ENCODE data around the gene SOCS7.

Gene SOCS7

GRCh38 chr17:38364741-38365140, 13.1 kb downstream of the SOCS7 start:
- no peak overlapping the region for H3K27ac ChIP-seq
- TF ChIP-seq CTCF (IDR thresholded peaks at IDR 0.05): no peak
- TF ChIP-seq ZFX (IDR thresholded peaks at IDR 0.05; ENCODE audit: borderline replicate concordance): no peak

- H3K27ac ChIP-seq: no peak overlapping the region
- no peak for TF ChIP-seq CTCF (IDR thresholded peaks at IDR 0.05)
- no peak for TF ChIP-seq ZFX (IDR thresholded peaks at IDR 0.05; ENCODE audit: borderline replicate concordance)
Observed at GRCh38 chr17:38369124-38369886, 17.7 kb downstream of the SOCS7 start.

GRCh38 chr17:38379448-38379847, 27.8 kb downstream of the SOCS7 start:
- no peak for TF ChIP-seq ZFX (IDR thresholded peaks at IDR 0.05; ENCODE audit: borderline replicate concordance)
- no peak for TF ChIP-seq CTCF (IDR thresholded peaks at IDR 0.05)
- H3K27ac ChIP-seq: no peak overlapping the region

GRCh38 chr17:38395090-38395489, 43.4 kb downstream of the SOCS7 start:
- TF ChIP-seq ZFX (IDR thresholded peaks at IDR 0.05; ENCODE audit: borderline replicate concordance) (no peak), CTCF (IDR thresholded peaks at IDR 0.05) (no peak)
- H3K27ac ChIP-seq: no peak overlapping the region

- no peak overlapping the region for H3K27ac ChIP-seq
- TF ChIP-seq CTCF (IDR thresholded peaks at IDR 0.05) (no peak), ZFX (IDR thresholded peaks at IDR 0.05; ENCODE audit: borderline replicate concordance) (no peak)
Observed at GRCh38 chr17:38397227-38397626, 45.6 kb downstream of the SOCS7 start.

- H3K27ac ChIP-seq: no peak overlapping the region
- TF ChIP-seq CTCF (IDR thresholded peaks at IDR 0.05): no peak
- TF ChIP-seq ZFX (IDR thresholded peaks at IDR 0.05; ENCODE audit: borderline replicate concordance): no peak
Observed at GRCh38 chr17:38400286-38400685, 48.6 kb downstream of the SOCS7 start.

- no peak overlapping the region for H3K27ac ChIP-seq
- TF ChIP-seq ZFX (IDR thresholded peaks at IDR 0.05; ENCODE audit: borderline replicate concordance) (no peak), CTCF (IDR thresholded peaks at IDR 0.05) (no peak)
Observed at GRCh38 chr17:38401459-38401858, 49.8 kb downstream of the SOCS7 start.
